ENCODE results near the gene PPP1R37. TPM values are rescaled to one million over a fixed set of nuclear protein-coding genes. Genes with fewer than 3 reads are reported as not detected.

Gene PPP1R37
- total and polyA plus RNA-seq, 4 donors = 1.8 to 10.4 (median 9.3) TPM

DNA sequence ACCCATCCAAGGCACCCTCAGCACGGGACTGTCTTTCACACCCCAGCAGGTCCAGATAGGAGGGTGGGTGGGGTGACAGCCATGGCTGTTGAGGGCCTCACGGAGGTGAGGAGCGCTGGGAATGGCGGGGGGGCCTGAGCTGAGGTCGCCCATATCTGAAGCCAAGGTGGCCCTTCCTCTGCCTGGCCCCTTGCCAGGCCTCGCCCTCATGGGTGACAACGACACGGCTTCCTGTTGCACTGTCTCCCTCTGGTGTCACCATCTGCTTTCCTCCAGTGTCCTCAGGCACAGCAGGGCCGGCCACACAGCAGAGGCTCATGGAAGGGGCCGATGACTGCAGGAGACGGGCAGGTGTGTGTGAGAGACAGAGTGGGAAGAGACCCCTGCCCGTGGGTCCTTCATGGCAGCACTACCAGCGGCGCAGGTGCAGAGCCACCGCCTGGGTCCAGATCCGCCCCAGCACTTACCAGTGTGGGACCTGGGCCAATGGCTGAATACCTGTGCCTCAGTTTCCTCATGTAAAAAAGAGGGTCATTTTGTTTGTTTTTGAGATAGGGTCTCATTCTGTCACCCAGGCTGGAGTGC is 75.9 kb downstream of the PPP1R37 start:
- Histone ChIP-seq H3K27me3 (ENCODE audit: control insufficient read depth in 4 of 4, insufficient read depth in 4 of 4, low read length in 3 of 4) (no peaks in the 10 kb centered on the region), H3K36me3 (ENCODE audit: control insufficient read depth in 4 of 4, insufficient read depth in 3 of 4, low read depth in 1 of 4, low read length in 3 of 4) (no peaks in the 10 kb centered on the region), H3K9me3 (ENCODE audit: control insufficient read depth in 4 of 4, low read length in 3 of 4) (no peaks in the 10 kb centered on the region), H3K27ac (ENCODE audit: low read depth in 1 of 2, low read length in 2 of 2) (no peak overlapping the region), H3K4me3 (ENCODE audit: low read depth in 1 of 3, low read length in 3 of 3) (no peak overlapping the region), H3K4me1 (ENCODE audit: control insufficient read depth in 4 of 4, insufficient read depth in 4 of 4, low read length in 3 of 4) (peaks cover 0 to 4% (median 0%) of the 10 kb centered on the region in 4 donors), H3K9ac (ENCODE audit: low read depth in 1 of 2, low read length in 2 of 2) (no peak overlapping the region)
- TF ChIP-seq, protein P1, sequence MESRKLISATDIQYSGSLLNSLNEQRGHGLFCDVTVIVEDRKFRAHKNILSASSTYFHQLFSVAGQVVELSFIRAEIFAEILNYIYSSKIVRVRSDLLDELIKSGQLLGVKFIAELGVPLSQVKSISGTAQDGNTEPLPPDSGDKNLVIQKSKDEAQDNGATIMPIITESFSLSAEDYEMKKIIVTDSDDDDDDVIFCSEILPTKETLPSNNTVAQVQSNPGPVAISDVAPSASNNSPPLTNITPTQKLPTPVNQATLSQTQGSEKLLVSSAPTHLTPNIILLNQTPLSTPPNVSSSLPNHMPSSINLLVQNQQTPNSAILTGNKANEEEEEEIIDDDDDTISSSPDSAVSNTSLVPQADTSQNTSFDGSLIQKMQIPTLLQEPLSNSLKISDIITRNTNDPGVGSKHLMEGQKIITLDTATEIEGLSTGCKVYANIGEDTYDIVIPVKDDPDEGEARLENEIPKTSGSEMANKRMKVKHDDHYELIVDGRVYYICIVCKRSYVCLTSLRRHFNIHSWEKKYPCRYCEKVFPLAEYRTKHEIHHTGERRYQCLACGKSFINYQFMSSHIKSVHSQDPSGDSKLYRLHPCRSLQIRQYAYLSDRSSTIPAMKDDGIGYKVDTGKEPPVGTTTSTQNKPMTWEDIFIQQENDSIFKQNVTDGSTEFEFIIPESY (IDR thresholded peaks at IDR 0.05) = no peak
- TF ChIP-seq RAD21 (IDR thresholded peaks at IDR 0.05) (no peak), HNF4A (conservative IDR thresholded peaks at IDR 0.05) (no peak), SP1 (IDR thresholded peaks at IDR 0.05) (no peak), YY1 (IDR thresholded peaks at IDR 0.05) (no peak), HNF4G (IDR thresholded peaks at IDR 0.05) (no peak), RXRA (IDR thresholded peaks at IDR 0.05) (no peak), JUND (IDR thresholded peaks at IDR 0.05) (no peak), TAF1 (conservative IDR thresholded peaks at IDR 0.05) (no peak), EGR1 (IDR thresholded peaks at IDR 0.05; ENCODE audit: low read depth in 2 of 2) (no peak), CTCF (IDR thresholded peaks at IDR 0.05; ENCODE audit: low read depth, low read length, missing input control) (no peak), FOXA1 (IDR thresholded peaks at IDR 0.05) (no peak), MAX (IDR thresholded peaks at IDR 0.05) (no peak), FOXA2 (IDR thresholded peaks at IDR 0.05) (no peak), NR2F2 (IDR thresholded peaks at IDR 0.05) (no peak), REST (IDR thresholded peaks at IDR 0.05) (no peak), GABPA (IDR thresholded peaks at IDR 0.05 in 1 of 2, conservative IDR thresholded peaks at IDR 0.05 in 1 of 2) (no peak)
- TF ChIP-seq, protein P2, sequence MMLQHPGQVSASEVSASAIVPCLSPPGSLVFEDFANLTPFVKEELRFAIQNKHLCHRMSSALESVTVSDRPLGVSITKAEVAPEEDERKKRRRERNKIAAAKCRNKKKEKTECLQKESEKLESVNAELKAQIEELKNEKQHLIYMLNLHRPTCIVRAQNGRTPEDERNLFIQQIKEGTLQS (IDR thresholded peaks at IDR 0.05) = no peak
- no peak for DNase-seq (ENCODE audit: low spot score)
- 86% methylated on average over 16 of the region's 16 CpGs for WGBS
